Hypothalamus (tissue), 51 donors: ENCODE data around the gene DPPA5.
A peak's percentile ranks its signal among the peaks of the same experiment; 100 is the strongest.
"Not testable (repeated sequence)": the region's sequence is repeated elsewhere in the genome, so short reads cannot be mapped to it uniquely, and the experiment has no call there.

ENCODE experiments used
- DNase-seq, 51 donors: peaks; one replicate each; lab custom pipeline; 2025; lab: John Stamatoyannopoulos, UW

Gene DPPA5

DNA sequence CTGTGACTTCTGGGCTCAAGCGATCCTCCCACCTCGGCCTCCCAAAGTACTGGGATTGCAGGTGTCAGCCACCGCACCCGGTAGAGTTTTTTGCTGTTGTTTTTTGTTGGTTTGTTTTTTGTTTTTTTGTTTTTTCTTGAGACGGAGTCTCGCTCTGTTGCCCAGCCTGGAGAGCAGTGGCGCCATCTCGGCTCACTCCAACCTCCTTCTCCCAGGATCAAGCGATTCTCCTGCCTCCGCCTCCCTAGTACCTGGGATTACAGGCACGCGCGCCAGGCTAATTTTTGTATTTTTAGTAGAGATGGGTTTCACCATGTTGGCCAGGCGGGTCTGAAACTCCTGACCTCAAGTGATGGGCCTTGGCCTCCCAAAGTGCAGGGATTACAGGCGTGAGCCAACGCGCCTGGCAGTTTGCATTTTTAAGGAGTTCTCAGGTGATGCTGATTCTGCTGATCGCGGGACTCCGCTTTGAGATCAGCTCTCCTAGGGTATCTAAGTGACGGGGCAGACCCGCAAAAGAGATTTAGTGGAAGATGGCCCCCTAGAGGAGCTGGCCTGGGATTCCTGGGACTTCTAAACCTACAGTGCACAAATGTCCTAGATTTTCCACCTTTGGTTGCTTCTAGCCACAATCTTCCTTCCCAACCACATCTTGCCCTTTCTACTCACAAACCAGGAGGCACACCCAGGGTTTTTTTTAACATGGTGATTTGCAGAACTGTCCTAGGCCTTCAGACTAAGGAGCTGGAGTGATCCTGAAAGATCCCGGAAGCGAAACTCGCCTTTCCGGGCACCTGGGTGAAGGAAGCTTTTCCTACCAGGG is 45.2 kb downstream of the DPPA5 start:
- peak in 1 of 51 donors; percentile 29 for DNase-seq

DNA sequence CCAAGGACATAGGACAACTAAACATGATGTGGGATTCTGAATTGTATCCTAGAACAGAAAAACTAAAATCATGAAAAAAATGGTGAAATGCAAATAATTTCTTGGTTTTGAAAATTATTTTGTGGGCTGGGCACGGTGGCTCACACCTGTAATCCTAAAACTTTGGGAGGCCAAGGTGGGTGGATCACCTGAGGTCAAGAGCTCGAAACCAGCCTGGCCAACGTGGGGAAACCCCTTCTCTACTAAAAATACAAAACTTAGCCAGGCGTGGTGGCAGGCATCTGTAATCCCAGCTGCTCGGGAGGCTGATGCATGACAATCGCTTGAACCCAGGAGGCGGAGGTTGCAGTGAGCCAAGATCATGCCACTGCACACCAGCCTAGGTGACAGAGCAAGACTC is 50.3 kb downstream of the DPPA5 start:
- not testable (repeated sequence) for DNase-seq
